H7 (cell line): ENCODE data around the gene TSPAN18. TPM values are rescaled to one million over a fixed set of nuclear protein-coding genes. Genes with fewer than 3 reads are reported as not detected.
A peak's percentile ranks its signal among the peaks of the same experiment; 100 is the strongest.

ENCODE experiments used
- DNase-seq: peaks from one replicate; pipeline ENCODE4 v3.0.0; 2012
- H3K27me3 ChIP-seq: 2 replicates; pipeline ENCODE4 v1.6.0; 2011; ENCODE audit warnings: mild to moderate bottlenecking, low read length; ENCODE audit not compliant: control insufficient read depth, insufficient read depth
- H3K36me3 ChIP-seq: replicated peaks from 2 replicates; pipeline ENCODE4 v1.5.1; 2011; ENCODE audit warnings: low read length; ENCODE audit not compliant: control insufficient read depth, insufficient read depth
- H3K4me3 ChIP-seq: 2 replicates; pipeline ENCODE4 v1.5.1; 2011; ENCODE audit warnings: low read depth, mild to moderate bottlenecking, control low read depth, low read length, moderate library complexity; ENCODE audit not compliant: insufficient read depth
- total RNA-seq: library from RNA; depleted of rRNA; stranded (reverse); fragments of >200 nt; shearing (Covaris generic); gene quantifications from 2 replicates; pipeline ENCODE4 v1.2.3, GENCODE V29; 2014

The TSPAN18 gene
- total RNA-seq, 1 experiment from 2014 or later, result 25.7 TPM

GRCh38 chr11:44754876-44755555, 28.3 kb downstream of the TSPAN18 start:
- no peak for DNase-seq
- no peak overlapping the region for H3K4me3 ChIP-seq
- no peaks in the 10 kb centered on the region for H3K36me3 ChIP-seq
- peaks cover 11% of the 10 kb centered on the region; the same call in 1 of the 2 replicates for H3K27me3 ChIP-seq

- H3K27me3 ChIP-seq, result peaks cover 11% of the 10 kb centered on the region; the same call in 1 of the 2 replicates
- DNase-seq, result no peak
- no peaks in the 10 kb centered on the region for H3K36me3 ChIP-seq
- no peak overlapping the region for H3K4me3 ChIP-seq
These were observed 29.1 kb downstream of the TSPAN18 start for GRCh38 chr11:44755556-44756523.

- no peaks in the 10 kb centered on the region for H3K36me3 ChIP-seq
- H3K27me3 ChIP-seq, result peaks cover 11% of the 10 kb centered on the region; the same call in 1 of the 2 replicates
- DNase-seq, result no peak
- no peak overlapping the region for H3K4me3 ChIP-seq
These were observed 32.2 kb downstream of the TSPAN18 start for GRCh38 chr11:44758983-44759382.

GRCh38 chr11:44759743-44760476, 33.1 kb downstream of the TSPAN18 start:
- Histone ChIP-seq H3K27me3 (peaks cover 7% of the 10 kb centered on the region; the same call in 1 of the 2 replicates), H3K36me3 (no peaks in the 10 kb centered on the region), H3K4me3 (no peak overlapping the region)
- no peak for DNase-seq

- Histone ChIP-seq H3K4me3 (no peak overlapping the region), H3K27me3 (peaks cover 4% of the 10 kb centered on the region; the same call in 1 of the 2 replicates), H3K36me3 (no peaks in the 10 kb centered on the region)
- DNase-seq, result no peak
These were observed 33.7 kb downstream of the TSPAN18 start for GRCh38 chr11:44760477-44760872.

- Histone ChIP-seq H3K4me3 (no peak overlapping the region), H3K27me3 (no peaks in the 10 kb centered on the region), H3K36me3 (no peaks in the 10 kb centered on the region)
- peak; percentile 71 for DNase-seq
These were observed 34.3 kb downstream of the TSPAN18 start for GRCh38 chr11:44760917-44761550.

GRCh38 chr11:44761551-44761961, 34.8 kb downstream of the TSPAN18 start:
- H3K36me3 ChIP-seq, result no peaks in the 10 kb centered on the region
- no peaks in the 10 kb centered on the region for H3K27me3 ChIP-seq
- DNase-seq, result no peak
- no peak overlapping the region for H3K4me3 ChIP-seq

GRCh38 chr11:44763121-44763820, 36.5 kb downstream of the TSPAN18 start:
- Histone ChIP-seq H3K27me3 (no peaks in the 10 kb centered on the region), H3K4me3 (no peak overlapping the region), H3K36me3 (no peaks in the 10 kb centered on the region)
- no peak for DNase-seq

GRCh38 chr11:44764583-44764982, 37.8 kb downstream of the TSPAN18 start:
- no peaks in the 10 kb centered on the region for H3K27me3 ChIP-seq

GRCh38 chr11:44765026-44765595, 38.3 kb downstream of the TSPAN18 start:
- no peak for DNase-seq
- Histone ChIP-seq H3K27me3 (no peaks in the 10 kb centered on the region), H3K4me3 (no peak overlapping the region), H3K36me3 (no peaks in the 10 kb centered on the region)

More at GRCh38 chr11:44764583-44764982, 37.8 kb downstream of the TSPAN18 start:
- Histone ChIP-seq H3K4me3 (no peak overlapping the region), H3K36me3 (no peaks in the 10 kb centered on the region)
- no peak for DNase-seq

GRCh38 chr11:44765676-44766075, 38.9 kb downstream of the TSPAN18 start:
- DNase-seq, result no peak
- H3K27me3 ChIP-seq, result no peaks in the 10 kb centered on the region
- no peak overlapping the region for H3K4me3 ChIP-seq
- H3K36me3 ChIP-seq, result no peaks in the 10 kb centered on the region

- no peak overlapping the region for H3K4me3 ChIP-seq
- H3K27me3 ChIP-seq, result no peaks in the 10 kb centered on the region
- no peaks in the 10 kb centered on the region for H3K36me3 ChIP-seq
- peak; percentile 22 for DNase-seq
These were observed 39.6 kb downstream of the TSPAN18 start for GRCh38 chr11:44766112-44766971.

GRCh38 chr11:44766972-44767278, 40.2 kb downstream of the TSPAN18 start:
- peak; percentile 11 for DNase-seq
- Histone ChIP-seq H3K27me3 (no peaks in the 10 kb centered on the region), H3K4me3 (no peak overlapping the region), H3K36me3 (no peaks in the 10 kb centered on the region)
